Ectodermal cell (in vitro differentiated cells): Measurements from ENCODE around the gene FGF2.
"Not testable (repeated sequence)": the region's sequence is repeated elsewhere in the genome, so short reads cannot be mapped to it uniquely, and the experiment has no call there.

Experiments used
- H3K27ac ChIP-seq: 2 replicates; pipeline ENCODE4 v1.7.0; 2013; ENCODE audit warnings: mild to moderate bottlenecking, low read depth, low read length; ENCODE audit not compliant: insufficient read depth, poor library complexity, severe bottlenecking
- H3K27me3 ChIP-seq: 2 replicates; pipeline ENCODE4 v1.7.0; 2013; ENCODE audit warnings: mild to moderate bottlenecking, low read length; ENCODE audit not compliant: insufficient read depth, control insufficient read depth, poor library complexity, severe bottlenecking
- H3K36me3 ChIP-seq: one replicate; pipeline ENCODE4 v1.7.0; 2013; ENCODE audit warnings: low read length; ENCODE audit not compliant: control insufficient read depth, insufficient read depth
- H3K4me1 ChIP-seq: one replicate; pipeline ENCODE4 v1.7.0; 2013; ENCODE audit warnings: low read length; ENCODE audit not compliant: control insufficient read depth, insufficient read depth
- H3K4me3 ChIP-seq: 2 replicates; pipeline ENCODE4 v1.7.0; 2013; ENCODE audit warnings: low read depth, low read length, control low read depth; ENCODE audit not compliant: insufficient read depth
- H3K9me3 ChIP-seq: 2 replicates; pipeline ENCODE4 v1.7.0; 2013; ENCODE audit warnings: mild to moderate bottlenecking, low read length, moderate library complexity; ENCODE audit not compliant: control insufficient read depth
- WGBS, 2 experiments: methylation state at CpG; one replicate each; pipeline ENCODE4 v1.1.7; 2013; ENCODE audit warnings: missing lambda C conversion rate in 2 of 2; 5-methylcytosine and 5-hydroxymethylcytosine counted together

The FGF2 gene

GRCh38 chr4:122858705-122859104 is 32.1 kb downstream of the FGF2 start:
- Histone ChIP-seq H3K27me3 (no peaks in the 10 kb centered on the region), H3K4me3 (no peak overlapping the region), H3K9me3 (no peaks in the 10 kb centered on the region), H3K36me3 (no peaks in the 10 kb centered on the region), H3K4me1 (peaks cover 12% of the 10 kb centered on the region), H3K27ac (no peak overlapping the region)
- 64 to 95% methylated on average over 1 to 2 of the region's 2 CpGs for WGBS, 2 experiments

GRCh38 chr4:122861172-122861943 is 34.7 kb downstream of the FGF2 start:
- Histone ChIP-seq H3K9me3 (no peaks in the 10 kb centered on the region), H3K27ac (no peak overlapping the region), H3K36me3 (no peaks in the 10 kb centered on the region), H3K4me1 (peaks cover 5% of the 10 kb centered on the region), H3K27me3 (no peaks in the 10 kb centered on the region), H3K4me3 (no peak overlapping the region)
- WGBS, 2 experiments = 88 to 95% methylated on average over 2 of the region's 2 CpGs

GRCh38 chr4:122863639-122864038 is 37.0 kb downstream of the FGF2 start:
- H3K27me3 ChIP-seq = no peaks in the 10 kb centered on the region
- 91 to 94% methylated on average over 1 of the region's 1 CpG for WGBS, 2 experiments
- H3K4me1 ChIP-seq = peaks cover 5% of the 10 kb centered on the region
- H3K4me3 ChIP-seq = no peak overlapping the region
- H3K36me3 ChIP-seq = no peaks in the 10 kb centered on the region
- H3K27ac ChIP-seq = no peak overlapping the region
- no peaks in the 10 kb centered on the region for H3K9me3 ChIP-seq

- Histone ChIP-seq H3K27ac (no peak overlapping the region), H3K4me3 (no peak overlapping the region), H3K9me3 (no peaks in the 10 kb centered on the region), H3K4me1 (peaks cover 5% of the 10 kb centered on the region), H3K36me3 (no peaks in the 10 kb centered on the region), H3K27me3 (no peaks in the 10 kb centered on the region)
- 87 to 91% methylated on average over 4 of the region's 4 CpGs for WGBS, 2 experiments
Observed at GRCh38 chr4:122865425-122865824, 38.8 kb downstream of the FGF2 start.

- 88 to 99% methylated on average over 3 of the region's 3 CpGs for WGBS, 2 experiments
- H3K4me3 ChIP-seq = not testable (repeated sequence)
Observed at GRCh38 chr4:122868235-122868634, 41.6 kb downstream of the FGF2 start.

GRCh38 chr4:122873146-122873545 is 46.5 kb downstream of the FGF2 start:
- Histone ChIP-seq H3K4me3 (no peak overlapping the region), H3K9me3 (no peaks in the 10 kb centered on the region), H3K27ac (no peak overlapping the region), H3K36me3 (peaks cover 17% of the 10 kb centered on the region), H3K4me1 (no peaks in the 10 kb centered on the region), H3K27me3 (no peaks in the 10 kb centered on the region)
- 88 to 100% methylated on average over 1 of the region's 1 CpG for WGBS, 2 experiments

More at GRCh38 chr4:122868235-122868634, 41.6 kb downstream of the FGF2 start:
- not testable (repeated sequence) for H3K4me1 ChIP-seq, H3K9me3 ChIP-seq, H3K27me3 ChIP-seq, H3K27ac ChIP-seq, H3K36me3 ChIP-seq

- WGBS, 2 experiments = 90 to 93% methylated on average over 3 of the region's 4 CpGs
- H3K27me3 ChIP-seq = no peaks in the 10 kb centered on the region
- peaks cover 24% of the 10 kb centered on the region for H3K36me3 ChIP-seq
- no peak overlapping the region for H3K27ac ChIP-seq
- no peaks in the 10 kb centered on the region for H3K4me1 ChIP-seq
- no peak overlapping the region for H3K4me3 ChIP-seq
- no peaks in the 10 kb centered on the region for H3K9me3 ChIP-seq
Observed at GRCh38 chr4:122873821-122874593, 47.4 kb downstream of the FGF2 start.

GRCh38 chr4:122875949-122876348 is 49.3 kb downstream of the FGF2 start:
- H3K27ac ChIP-seq = no peak overlapping the region
- H3K4me1 ChIP-seq = no peaks in the 10 kb centered on the region
- H3K27me3 ChIP-seq = no peaks in the 10 kb centered on the region
- WGBS, 2 experiments = 90 to 91% methylated on average over 5 of the region's 5 CpGs
- peaks cover 41% of the 10 kb centered on the region for H3K36me3 ChIP-seq
- H3K9me3 ChIP-seq = no peaks in the 10 kb centered on the region
- no peak overlapping the region for H3K4me3 ChIP-seq

- no peaks in the 10 kb centered on the region for H3K27me3 ChIP-seq
- peaks cover 43% of the 10 kb centered on the region for H3K36me3 ChIP-seq
- H3K4me3 ChIP-seq = no peak overlapping the region
- H3K9me3 ChIP-seq = no peaks in the 10 kb centered on the region
- no peaks in the 10 kb centered on the region for H3K4me1 ChIP-seq
- WGBS, 2 experiments = 85 to 98% methylated on average over 3 of the region's 3 CpGs
- no peak overlapping the region for H3K27ac ChIP-seq
Observed at GRCh38 chr4:122876456-122876855, 49.8 kb downstream of the FGF2 start.

- H3K36me3 ChIP-seq = peaks cover 43% of the 10 kb centered on the region
- H3K4me3 ChIP-seq = no peak overlapping the region
- H3K4me1 ChIP-seq = no peaks in the 10 kb centered on the region
- H3K27me3 ChIP-seq = no peaks in the 10 kb centered on the region
- H3K9me3 ChIP-seq = no peaks in the 10 kb centered on the region
- H3K27ac ChIP-seq = no peak overlapping the region
Observed at GRCh38 chr4:122879001-122879400, 52.4 kb downstream of the FGF2 start.
